HEK293T (cell line): ENCODE results near the gene LMX1B.

Experiments
- CTCF ChIA-PET: fragments of 350-600 bp; formaldehyde crosslinking; extraction: SDS; loops from one replicate; lab custom pipeline; 2021; ENCODE audit warnings: antibody characterized with exemption, inconsistent platforms; lab: Yijun Ruan, JAX
- POLR2A ChIA-PET: fragments of 350-600 bp; formaldehyde crosslinking; extraction: SDS; loops from one replicate; lab custom pipeline; 2020; ENCODE audit warnings: antibody characterized with exemption, inconsistent platforms; lab: Yijun Ruan, JAX
- DNase-seq: peaks from one replicate; pipeline ENCODE4 v3.0.0; 2012; ENCODE audit warnings: mixed read lengths; ENCODE audit errors: extremely low spot score
- ARNT ChIP-seq: fragments of 450-650 bp; IDR thresholded peaks from 2 replicates; pipeline ENCODE4 v1.6.1; 2017; ENCODE audit warnings: mild to moderate bottlenecking
- BHLHE40 ChIP-seq: fragments of 450-650 bp; IDR thresholded peaks from 2 replicates; pipeline ENCODE4 v1.6.1; 2016; ENCODE audit warnings: mild to moderate bottlenecking, moderate library complexity, borderline replicate concordance
- CTBP1 ChIP-seq: fragments of 450-650 bp; IDR thresholded peaks from 2 replicates; pipeline ENCODE4 v1.6.1; 2016; ENCODE audit warnings: borderline replicate concordance
- ELF4 ChIP-seq: fragments of 450-650 bp; IDR thresholded peaks from 2 replicates; pipeline ENCODE4 v1.6.1; 2017; ENCODE audit warnings: antibody characterized with exemption
- FOXA1 ChIP-seq: fragments of 450-650 bp; IDR thresholded peaks from 2 replicates; pipeline ENCODE4 v1.6.1; 2016; ENCODE audit warnings: mild to moderate bottlenecking
- FOXK2 ChIP-seq: fragments of 450-650 bp; IDR thresholded peaks from 2 replicates; pipeline ENCODE4 v1.6.1; 2016; ENCODE audit warnings: mild to moderate bottlenecking
- FOXM1 ChIP-seq: fragments of 450-650 bp; IDR thresholded peaks from 2 replicates; pipeline ENCODE4 v1.6.1; 2017; ENCODE audit warnings: mild to moderate bottlenecking, borderline replicate concordance
- HDGF ChIP-seq: fragments of 450-650 bp; IDR thresholded peaks from 2 replicates; pipeline ENCODE4 v1.6.1; 2017; ENCODE audit warnings: antibody characterized with exemption, borderline replicate concordance
- L3MBTL2 ChIP-seq: fragments of 450-650 bp; conservative IDR thresholded peaks from 2 replicates; pipeline ENCODE4 v1.6.1; 2016; ENCODE audit warnings: mild to moderate bottlenecking
- LEF1 ChIP-seq: fragments of 450-650 bp; IDR thresholded peaks from 2 replicates; pipeline ENCODE4 v1.6.1; 2017; ENCODE audit warnings: mild to moderate bottlenecking, borderline replicate concordance
- NFRKB ChIP-seq: fragments of 450-650 bp; IDR thresholded peaks from 2 replicates; pipeline ENCODE4 v1.6.1; 2016; ENCODE audit warnings: mild to moderate bottlenecking, moderate library complexity
- SP1 ChIP-seq: fragments of 450-650 bp; IDR thresholded peaks from 2 replicates; pipeline ENCODE4 v1.6.1; 2017
- SUZ12 ChIP-seq: fragments of 450-650 bp; IDR thresholded peaks from 2 replicates; pipeline ENCODE4 v1.6.1; 2016; ENCODE audit warnings: mild to moderate bottlenecking
- TARDBP ChIP-seq: fragments of 450-650 bp; IDR thresholded peaks from 2 replicates; pipeline ENCODE4 v1.6.1; 2016
- ZNF384 ChIP-seq: fragments of 450-650 bp; IDR thresholded peaks from 2 replicates; pipeline ENCODE4 v1.6.1; 2016
- TF ChIP-seq, protein P1 (sequence below): fragments of 450-650 bp; IDR thresholded peaks from 2 replicates; pipeline ENCODE4 v1.6.1; 2016

LMX1B gene

DNA sequence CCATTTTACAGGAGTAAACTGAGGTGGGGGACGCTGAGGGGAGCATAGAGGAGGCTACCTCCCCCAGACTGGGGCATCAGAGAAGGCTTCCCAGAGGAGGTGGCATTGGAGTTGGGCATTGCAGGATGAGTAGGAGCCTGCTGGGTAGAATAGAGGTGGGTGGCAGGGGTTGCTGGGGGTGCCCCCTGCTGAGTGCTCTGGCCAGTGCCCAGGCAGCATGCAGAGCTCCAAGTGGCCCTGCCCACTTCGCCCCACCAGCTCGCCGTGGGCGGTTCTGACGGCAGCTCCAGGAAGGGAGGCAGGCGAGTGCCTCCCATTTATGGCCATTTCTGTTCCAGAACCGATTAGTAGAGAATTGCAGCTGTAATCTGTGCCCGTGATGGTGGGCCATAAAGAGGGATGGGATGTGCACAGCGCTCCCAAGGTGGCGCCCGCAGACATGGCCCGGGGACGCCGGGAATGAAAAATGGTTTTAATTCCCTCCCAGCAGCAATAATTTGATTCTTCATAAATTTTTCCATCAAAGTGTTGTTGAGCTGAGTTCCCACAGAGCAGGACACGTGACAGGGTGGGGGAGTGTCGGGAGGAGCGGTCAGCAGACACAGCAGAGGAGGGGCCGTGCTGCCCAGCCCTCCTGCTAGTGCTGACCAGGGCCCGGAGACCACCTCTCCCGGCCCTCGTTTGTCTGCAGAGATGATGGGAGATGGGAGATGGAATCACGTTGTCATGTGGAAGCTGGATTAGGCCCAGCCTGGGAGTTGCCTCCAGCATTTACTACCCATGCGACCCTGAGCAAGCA is 75.5 kb downstream of the LMX1B start:
- ChIA-PET CTCF (interaction anchor here (1.2 to 1.8 kb wide), 7 partner anchors 9 to 94 kb away, joined by 3 to 7 read pairs (median 4); no protein-coding TSS in a partner anchor), POLR2A (interaction anchor here (1.0 kb wide), 2 partner anchors 73 to 76 kb away, joined by 3 to 5 read pairs; partner anchors contain the start of gene LMX1B)
- no peak for DNase-seq
- TF ChIP-seq TARDBP (no peak), ELF4 (no peak), L3MBTL2 (no peak), FOXK2 (no peak), SP1 (no peak), HDGF (no peak), ZNF384 (no peak), FOXM1 (no peak)
- TF ChIP-seq, protein P1, sequence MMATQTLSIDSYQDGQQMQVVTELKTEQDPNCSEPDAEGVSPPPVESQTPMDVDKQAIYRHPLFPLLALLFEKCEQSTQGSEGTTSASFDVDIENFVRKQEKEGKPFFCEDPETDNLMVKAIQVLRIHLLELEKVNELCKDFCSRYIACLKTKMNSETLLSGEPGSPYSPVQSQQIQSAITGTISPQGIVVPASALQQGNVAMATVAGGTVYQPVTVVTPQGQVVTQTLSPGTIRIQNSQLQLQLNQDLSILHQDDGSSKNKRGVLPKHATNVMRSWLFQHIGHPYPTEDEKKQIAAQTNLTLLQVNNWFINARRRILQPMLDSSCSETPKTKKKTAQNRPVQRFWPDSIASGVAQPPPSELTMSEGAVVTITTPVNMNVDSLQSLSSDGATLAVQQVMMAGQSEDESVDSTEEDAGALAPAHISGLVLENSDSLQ = no peak

DNA sequence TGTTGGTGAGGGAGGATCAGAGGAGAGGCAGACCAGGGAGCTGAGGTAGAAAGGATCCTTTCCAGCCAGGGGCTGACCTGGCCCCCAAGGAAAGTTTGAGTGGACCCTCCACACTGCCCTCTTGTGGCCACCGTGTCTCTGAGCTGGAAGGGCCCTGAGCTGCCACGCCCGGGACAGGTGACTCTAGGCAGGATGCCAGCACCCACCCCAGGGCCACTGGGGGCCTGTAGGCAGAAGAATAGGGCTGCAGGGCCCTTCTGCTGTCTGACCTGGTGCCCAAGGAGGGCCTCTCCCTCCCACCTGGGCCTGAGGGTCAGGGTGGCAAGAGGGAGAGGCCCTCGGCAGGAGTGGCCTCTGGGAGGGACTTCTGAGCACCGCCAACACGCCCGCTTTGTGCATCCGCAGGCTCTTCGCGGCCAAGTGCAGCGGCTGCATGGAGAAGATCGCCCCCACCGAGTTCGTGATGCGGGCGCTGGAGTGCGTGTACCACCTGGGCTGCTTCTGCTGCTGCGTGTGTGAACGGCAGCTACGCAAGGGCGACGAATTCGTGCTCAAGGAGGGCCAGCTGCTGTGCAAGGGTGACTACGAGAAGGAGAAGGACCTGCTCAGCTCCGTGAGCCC is 76.8 kb downstream of the LMX1B start:
- ChIA-PET CTCF (interaction anchor here (0.5 to 1.8 kb wide), 21 partner anchors 8 to 98 kb away, joined by 3 to 7 read pairs (median 4); no protein-coding TSS in a partner anchor), POLR2A (interaction anchor here (0.8 to 1.4 kb wide), 3 partner anchors 12 to 77 kb away, joined by 3 to 5 read pairs (median 4); partner anchors contain the start of gene LMX1B)
- peak; percentile 77 for DNase-seq
- no peak for TF ChIP-seq L3MBTL2
- no peak for TF ChIP-seq SP1
- TF ChIP-seq ELF4 = no peak
- TF ChIP-seq FOXM1 = no peak

DNA sequence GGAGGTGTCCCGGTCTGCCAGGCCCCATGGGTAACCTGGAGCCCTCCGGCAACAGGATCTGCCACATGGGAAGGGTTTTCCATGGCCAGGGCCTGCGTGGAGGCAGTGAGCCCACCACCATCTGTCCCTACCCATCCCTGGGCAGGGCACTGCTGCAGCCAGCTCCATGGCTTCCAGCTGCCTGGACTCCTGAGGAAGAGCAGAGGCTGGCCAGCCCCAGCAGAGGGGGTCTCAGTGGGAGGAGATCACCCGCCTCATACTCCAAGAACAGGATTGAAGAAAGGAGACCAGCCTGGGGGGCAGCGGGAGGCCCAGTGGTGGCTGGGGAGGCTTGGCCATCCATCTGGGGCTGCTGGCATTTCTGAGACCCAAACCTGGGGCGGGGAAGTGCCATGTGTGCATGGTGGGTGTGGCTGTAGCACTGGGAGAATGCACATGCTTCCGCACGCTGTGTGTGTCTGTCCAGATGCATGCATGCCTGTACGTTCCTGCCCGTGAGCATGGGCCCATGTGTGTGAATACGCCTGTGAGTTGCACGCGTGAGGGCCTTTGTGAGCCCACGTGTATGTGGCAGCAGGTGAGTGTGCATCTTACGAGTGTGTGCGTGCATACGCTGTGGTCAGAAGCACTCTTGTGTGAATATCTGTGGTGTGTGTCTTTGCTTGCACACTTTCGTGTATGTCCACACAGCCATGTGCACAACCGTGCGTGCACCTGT is 78.5 kb downstream of the LMX1B start:
- TF ChIP-seq HDGF (no peak), CTBP1 (no peak), FOXK2 (no peak), SUZ12 (no peak), BHLHE40 (no peak), ARNT (no peak), LEF1 (no peak), TARDBP (no peak), L3MBTL2 (no peak), FOXM1 (no peak), ELF4 (no peak), NFRKB (no peak), FOXA1 (no peak), SP1 (no peak), ZNF384 (no peak)
- TF ChIP-seq, protein P1 = no peak
- CTCF ChIA-PET = no interaction called here

DNA sequence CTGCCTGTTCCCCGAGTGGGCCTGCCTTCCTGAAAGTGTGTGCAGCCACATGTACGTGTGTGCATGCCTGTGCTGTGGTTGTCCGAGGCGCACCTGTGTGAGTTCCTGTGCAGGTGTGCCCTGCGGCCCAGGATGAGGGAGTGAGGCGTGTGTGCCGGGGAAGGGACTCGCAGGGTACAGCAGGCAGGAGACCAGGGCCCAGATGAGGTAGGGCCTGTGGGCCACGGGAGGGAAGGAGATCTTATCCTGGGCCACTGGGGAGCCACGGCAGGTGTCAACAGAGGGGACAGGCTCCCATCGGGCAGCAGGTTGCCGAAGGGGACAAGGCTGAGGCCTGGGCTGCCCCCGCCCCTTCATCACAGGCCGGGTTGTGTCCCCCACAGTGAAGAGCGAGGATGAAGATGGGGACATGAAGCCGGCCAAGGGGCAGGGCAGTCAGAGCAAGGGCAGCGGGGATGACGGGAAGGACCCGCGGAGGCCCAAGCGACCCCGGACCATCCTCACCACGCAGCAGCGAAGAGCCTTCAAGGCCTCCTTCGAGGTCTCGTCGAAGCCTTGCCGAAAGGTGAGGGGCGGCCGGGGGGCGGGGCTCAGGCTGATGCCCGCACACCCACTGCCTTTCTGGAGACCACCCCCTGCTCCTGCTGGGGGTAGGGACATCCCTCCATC is 79.2 kb downstream of the LMX1B start:
- CTCF ChIA-PET = interaction anchor here (2.6 kb wide), 1 partner anchor 12 kb away, joined by 9 read pairs; no protein-coding TSS in a partner anchor
- POLR2A ChIA-PET = no interaction called here
- no peak for TF ChIP-seq ARNT
- TF ChIP-seq, protein P1 = no peak
- no peak for TF ChIP-seq FOXM1
- TF ChIP-seq BHLHE40 = no peak
- TF ChIP-seq CTBP1 = no peak
- no peak for TF ChIP-seq TARDBP
- no peak for TF ChIP-seq SP1
- TF ChIP-seq LEF1 = no peak
- TF ChIP-seq ZNF384 = no peak
- TF ChIP-seq L3MBTL2 = no peak
- no peak for TF ChIP-seq FOXK2
- DNase-seq = no peak

More for the DNA sequence above, 78.5 kb downstream of the LMX1B start:
- no peak for DNase-seq
- POLR2A ChIA-PET = no interaction called here

DNA sequence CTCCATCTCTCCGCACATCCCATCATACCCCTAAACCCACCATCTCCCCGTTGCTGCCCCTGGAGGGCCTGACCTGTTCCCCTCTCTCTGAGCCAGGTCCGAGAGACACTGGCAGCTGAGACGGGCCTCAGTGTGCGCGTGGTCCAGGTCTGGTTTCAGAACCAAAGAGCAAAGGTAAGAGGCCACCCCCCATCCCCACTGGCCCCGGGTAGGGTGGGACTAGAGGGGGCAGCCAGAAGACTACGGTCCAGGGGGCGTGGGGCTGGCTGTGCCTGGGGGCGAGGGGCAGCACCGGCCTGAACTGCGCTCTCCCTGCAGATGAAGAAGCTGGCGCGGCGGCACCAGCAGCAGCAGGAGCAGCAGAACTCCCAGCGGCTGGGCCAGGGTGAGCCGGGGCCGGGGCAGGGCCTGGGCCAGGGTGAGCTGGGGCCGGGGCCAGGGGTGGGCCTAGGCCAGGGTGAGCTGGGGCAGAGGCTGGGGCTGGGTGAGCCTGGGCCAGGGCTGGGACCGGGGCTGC is 79.8 kb downstream of the LMX1B start:
- ChIA-PET POLR2A (no interaction called here), CTCF (interaction anchor here (1.3 to 2.6 kb wide), 2 partner anchors 12 to 20 kb away, joined by 3 to 9 read pairs; no protein-coding TSS in a partner anchor)
- no peak for DNase-seq
- TF ChIP-seq NFRKB (no peak), HDGF (no peak), L3MBTL2 (no peak), ELF4 (no peak), SP1 (no peak), ARNT (no peak), BHLHE40 (no peak), LEF1 (no peak)
- TF ChIP-seq, protein P1 = no peak
